Loucy (cell line): ENCODE measurements around the gene AGAP1.

Experiments used
- CTCF ChIP-seq: fragments of 200-600 bp; sonication (generic); conservative IDR thresholded peaks from 2 replicates; pipeline ENCODE4 v1.5.1; 2014; ENCODE audit warnings: mild to moderate bottlenecking, antibody characterized with exemption, low read length
- EZH2phosphoT487 ChIP-seq: fragments of 200-600 bp; IDR thresholded peaks from 2 replicates; pipeline ENCODE4 v1.6.1; 2018; ENCODE audit warnings: antibody characterized with exemption, mild to moderate bottlenecking, moderate library complexity, borderline replicate concordance

GRCh38 chr2:236113948-236114347, 620.1 kb downstream of the AGAP1 start:
- TF ChIP-seq CTCF (no peak), EZH2phosphoT487 (no peak)
